K562 (cell line): Measurements from ENCODE around the gene SKAP1. TPM values are rescaled to one million over a fixed set of nuclear protein-coding genes. Genes with fewer than 3 reads are reported as not detected.

Experiments
- ATF7 ChIP-seq: fragments of 450-650 bp; IDR thresholded peaks from 2 replicates; pipeline ENCODE4 v1.7.1; 2014; ENCODE audit warnings: mild to moderate bottlenecking, moderate library complexity
- ESRRA ChIP-seq: fragments of 450-650 bp; IDR thresholded peaks from 2 replicates; pipeline ENCODE4 v1.6.1; 2014; ENCODE audit warnings: low read depth, mild to moderate bottlenecking, moderate library complexity, borderline replicate concordance
- FOXJ2 ChIP-seq: fragments of 200-800 bp; sonication (Bioruptor generic); IDR thresholded peaks from 2 replicates; pipeline ENCODE4 v1.6.1; 2016; ENCODE audit warnings: missing genetic modification characterization, missing compliant biosample characterization
- ILF3 ChIP-seq: fragments of 450-650 bp; IDR thresholded peaks from 2 replicates; pipeline ENCODE4 v1.6.1; 2018; ENCODE audit warnings: antibody characterized with exemption, mild to moderate bottlenecking, moderate library complexity, borderline replicate concordance
- MXI1 ChIP-seq: IDR thresholded peaks from 2 replicates; pipeline ENCODE4 v1.6.1; 2011; ENCODE audit warnings: low read depth, mild to moderate bottlenecking, improper control_type of control experiment, low read length
- RBM39 ChIP-seq: fragments of 200-400 bp; formaldehyde crosslinking; optimal IDR thresholded peaks from 2 replicates; pipeline ENCODE3; 2018; ENCODE audit warnings: low read depth, low read length
- VEZF1 ChIP-seq: fragments of 200-800 bp; sonication (Bioruptor generic); IDR thresholded peaks from 2 replicates; pipeline ENCODE4 v1.6.1; 2017; ENCODE audit warnings: missing genetic modification characterization, missing compliant biosample characterization
- ZBTB17 ChIP-seq: fragments of 450-650 bp; formaldehyde crosslinking; IDR thresholded peaks from 2 replicates; pipeline ENCODE4 v1.4.0; 2020; ENCODE audit warnings: mild to moderate bottlenecking
- ZNF133 ChIP-seq: fragments of 250-450 bp; sonication (Bioruptor Pico); IDR thresholded peaks from 2 replicates; pipeline ENCODE4 v1.4.0; 2020; ENCODE audit warnings: mild to moderate bottlenecking
- ZNF592 ChIP-seq: fragments of 450-650 bp; IDR thresholded peaks from 2 replicates; pipeline ENCODE4 v1.6.1; 2017; ENCODE audit warnings: antibody characterized with exemption, mild to moderate bottlenecking
- polyA plus RNA-seq, 8 experiments: library from polyadenylated mRNA; depleted of rRNA in 4 of 8; stranded (reverse) in 5 of 8; unstranded in 3 of 8; fragments of >200 nt; fragmentation: Nextera tagmentation in 2 of 8; fragmentation: Illumina TruSeq in 1 of 8; extraction: Ambion mirVana in 2 of 8; extraction: Trizol in 1 of 8; gene quantifications; 2 replicates each; pipeline versions ENCODE4 v1.2.1 to v1.2.3, GENCODE V29; 2011 to 2014; ENCODE audit warnings: inconsistent platforms in 1 of 8, missing spikeins in 1 of 8
- total RNA-seq, 7 experiments: library from RNA; depleted of rRNA in 6 of 7; stranded (reverse); fragments of >200 nt in 6 of 7; fragmentation: Illumina TruSeq in 2 of 7; extraction: Trizol in 2 of 7; gene quantifications; 2 replicates each; pipeline versions ENCODE4 v1.2.1 to v1.2.3, GENCODE V29; 2011 to 2021; ENCODE audit warnings: low replicate concordance in 1 of 7
- TF ChIP-seq, protein P1 (sequence below): fragments of 450-650 bp; formaldehyde crosslinking; IDR thresholded peaks from 2 replicates; pipeline ENCODE4 v1.4.0; 2020; ENCODE audit warnings: mild to moderate bottlenecking, moderate library complexity
- TF ChIP-seq, protein P2 (sequence below), 2 experiments: IDR thresholded peaks in 1 of 2; conservative IDR thresholded peaks in 1 of 2; 2 replicates each; pipeline ENCODE4 v1.6.1; 2016; ENCODE audit warnings: low read depth in 2 of 2, mild to moderate bottlenecking in 1 of 2, missing compliant biosample characterization in 1 of 2, missing genetic modification characterization in 1 of 2, moderate library complexity in 1 of 2
- TF ChIP-seq, protein P3 (sequence below), 3 experiments: IDR thresholded peaks in 2 of 3; conservative IDR thresholded peaks in 1 of 3; 2 replicates each; pipeline ENCODE4 v1.5.1; 2011 to 2012; ENCODE audit warnings: low read length in 3 of 3, mild to moderate bottlenecking in 3 of 3, control low read depth in 2 of 3, improper control_type of control experiment in 1 of 3, inconsistent platforms in 1 of 3, low read depth in 1 of 3, mixed read lengths in 1 of 3, moderate library complexity in 1 of 3; ENCODE audit not compliant: insufficient read depth in 2 of 3

SKAP1 gene
- total and polyA plus RNA-seq, 9 of the 15 experiments (the other 6 are each of a cell fraction or from before 2014, with no cell fraction given) = 0.06 to 0.80 (median 0.10) TPM; not detected in 4

GRCh38 chr17:48153691-48154358 is 276.2 kb downstream of the SKAP1 start (continued):
- TF ChIP-seq ATF7 (no peak), ZNF592 (no peak), ZNF133 (CRISPR knock-in tag) (no peak), ILF3 (no peak), RBM39 (no peak), ZBTB17 (CRISPR knock-in tag) (no peak), ESRRA (no peak), VEZF1 (CRISPR knock-in tag) (peak; percentile 51), MXI1 (no peak), FOXJ2 (tag) (no peak)
- TF ChIP-seq, protein P1, sequence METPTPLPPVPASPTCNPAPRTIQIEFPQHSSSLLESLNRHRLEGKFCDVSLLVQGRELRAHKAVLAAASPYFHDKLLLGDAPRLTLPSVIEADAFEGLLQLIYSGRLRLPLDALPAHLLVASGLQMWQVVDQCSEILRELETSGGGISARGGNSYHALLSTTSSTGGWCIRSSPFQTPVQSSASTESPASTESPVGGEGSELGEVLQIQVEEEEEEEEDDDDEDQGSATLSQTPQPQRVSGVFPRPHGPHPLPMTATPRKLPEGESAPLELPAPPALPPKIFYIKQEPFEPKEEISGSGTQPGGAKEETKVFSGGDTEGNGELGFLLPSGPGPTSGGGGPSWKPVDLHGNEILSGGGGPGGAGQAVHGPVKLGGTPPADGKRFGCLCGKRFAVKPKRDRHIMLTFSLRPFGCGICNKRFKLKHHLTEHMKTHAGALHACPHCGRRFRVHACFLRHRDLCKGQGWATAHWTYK (CRISPR knock-in tag) = no peak
- TF ChIP-seq, protein P2, sequence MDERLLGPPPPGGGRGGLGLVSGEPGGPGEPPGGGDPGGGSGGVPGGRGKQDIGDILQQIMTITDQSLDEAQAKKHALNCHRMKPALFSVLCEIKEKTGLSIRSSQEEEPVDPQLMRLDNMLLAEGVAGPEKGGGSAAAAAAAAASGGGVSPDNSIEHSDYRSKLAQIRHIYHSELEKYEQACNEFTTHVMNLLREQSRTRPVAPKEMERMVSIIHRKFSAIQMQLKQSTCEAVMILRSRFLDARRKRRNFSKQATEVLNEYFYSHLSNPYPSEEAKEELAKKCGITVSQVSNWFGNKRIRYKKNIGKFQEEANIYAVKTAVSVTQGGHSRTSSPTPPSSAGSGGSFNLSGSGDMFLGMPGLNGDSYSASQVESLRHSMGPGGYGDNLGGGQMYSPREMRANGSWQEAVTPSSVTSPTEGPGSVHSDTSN (CRISPR knock-in tag; IDR thresholded peaks at IDR 0.05; ENCODE audit: low read depth) = no peak
- TF ChIP-seq, protein P2 (tag; conservative IDR thresholded peaks at IDR 0.05; ENCODE audit: low read depth) = peak; percentile 34; the same call in 1 of the 2 replicates
- TF ChIP-seq, protein P3, sequence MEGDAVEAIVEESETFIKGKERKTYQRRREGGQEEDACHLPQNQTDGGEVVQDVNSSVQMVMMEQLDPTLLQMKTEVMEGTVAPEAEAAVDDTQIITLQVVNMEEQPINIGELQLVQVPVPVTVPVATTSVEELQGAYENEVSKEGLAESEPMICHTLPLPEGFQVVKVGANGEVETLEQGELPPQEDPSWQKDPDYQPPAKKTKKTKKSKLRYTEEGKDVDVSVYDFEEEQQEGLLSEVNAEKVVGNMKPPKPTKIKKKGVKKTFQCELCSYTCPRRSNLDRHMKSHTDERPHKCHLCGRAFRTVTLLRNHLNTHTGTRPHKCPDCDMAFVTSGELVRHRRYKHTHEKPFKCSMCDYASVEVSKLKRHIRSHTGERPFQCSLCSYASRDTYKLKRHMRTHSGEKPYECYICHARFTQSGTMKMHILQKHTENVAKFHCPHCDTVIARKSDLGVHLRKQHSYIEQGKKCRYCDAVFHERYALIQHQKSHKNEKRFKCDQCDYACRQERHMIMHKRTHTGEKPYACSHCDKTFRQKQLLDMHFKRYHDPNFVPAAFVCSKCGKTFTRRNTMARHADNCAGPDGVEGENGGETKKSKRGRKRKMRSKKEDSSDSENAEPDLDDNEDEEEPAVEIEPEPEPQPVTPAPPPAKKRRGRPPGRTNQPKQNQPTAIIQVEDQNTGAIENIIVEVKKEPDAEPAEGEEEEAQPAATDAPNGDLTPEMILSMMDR (IDR thresholded peaks at IDR 0.05 in 2 of 3, conservative IDR thresholded peaks at IDR 0.05 in 1 of 3; ENCODE audit: insufficient read depth in 2 of 3, low read depth in 1 of 3, low read length in 3 of 3) = peak; percentile 58 to 76 (median 68); a peak in 5 of 6 replicates
